ENCODE data around the gene TOE1. TPM values are rescaled to one million over a fixed set of nuclear protein-coding genes. Genes with fewer than 3 reads are reported as not detected.
A peak's percentile ranks its signal among the peaks of the same experiment; 100 is the strongest.

The TOE1 gene
- total and polyA plus RNA-seq, 9 of the 15 experiments (the other 6 are each of a cell fraction or from before 2014, with no cell fraction given), result 32.1 to 85.7 (median 38.0) TPM

DNA sequence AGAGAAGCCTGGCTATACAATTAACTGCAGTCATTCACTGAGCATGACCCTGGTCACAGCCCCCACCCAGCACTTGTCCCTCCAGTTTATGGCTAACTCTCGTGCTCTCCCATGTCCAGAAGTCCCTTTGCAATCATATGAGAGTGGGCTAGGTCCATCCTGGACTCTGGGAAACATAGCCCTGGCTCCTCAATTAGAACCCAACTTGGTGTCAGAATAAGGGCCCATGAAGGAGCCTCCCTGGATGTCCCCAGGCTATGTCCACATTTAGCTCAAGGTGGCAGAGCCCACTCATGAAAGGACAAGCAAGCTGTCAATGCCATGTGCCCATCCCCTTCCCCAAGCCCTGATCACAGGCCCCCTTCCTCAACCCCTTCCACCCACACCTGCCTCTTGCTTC lies 40.7 kb upstream of the TOE1 start:
- intact Hi-C loops (cut with micrococcal nuclease), result no loop called here
- ChIA-PET CTCF (ENCODE audit: low intra/inter-chr PET ratio) (interaction anchor here (1.9 to 5.3 kb wide), 3 partner anchors 281 to 463 kb away, joined by 4 to 58 read pairs (median 9); no protein-coding TSS in a partner anchor), POLR2A (interaction anchor here (0.5 to 4.1 kb wide), 10 partner anchors 8 to 511 kb away, joined by 3 to 44 read pairs (median 3); partner anchors contain the start of genes BEST4, HECTD3 and UROD)
- Histone ChIP-seq H3K9ac (ENCODE audit: insufficient read depth in 1 of 2, low read depth in 2 of 2, low read length in 2 of 2) (no peak overlapping the region), H3K27ac (ENCODE audit: extremely low read depth, low read depth, low read length) (no peak overlapping the region), H4K20me1 (replicated peaks; ENCODE audit: control insufficient read depth, insufficient read depth, low read length) (no peaks in the 10 kb centered on the region), H3K9me3 (replicated peaks; ENCODE audit: control insufficient read depth, insufficient read depth, low read depth, low read length) (no peaks in the 10 kb centered on the region), H3K36me3 (ENCODE audit: control insufficient read depth, insufficient read depth, low read length) (no peaks in the 10 kb centered on the region), H3K9me1 (ENCODE audit: control insufficient read depth, insufficient read depth, low read length) (no peaks in the 10 kb centered on the region), H3K4me1 (replicated peaks in 1 of 2; ENCODE audit: control insufficient read depth in 2 of 2, insufficient read depth in 2 of 2, low read length in 2 of 2) (peaks cover 16 to 20% of the 10 kb centered on the region in 2 experiments; a peak in 4 of 5 replicates), H3K79me2 (ENCODE audit: control insufficient read depth, insufficient read depth, low read length) (peaks cover 6% of the 10 kb centered on the region; the same call in 2 of the 3 replicates), H2AFZ (ENCODE audit: low read depth, low read length) (no peak overlapping the region), H3K27me3 (ENCODE audit: control insufficient read depth in 2 of 2, insufficient read depth in 2 of 2, low read length in 2 of 2) (no peaks in the 10 kb centered on the region), H3K4me3 (no peak overlapping the region), H3K4me2 (ENCODE audit: insufficient read depth, low read length) (no peak overlapping the region)
- no TSS peak for BruUV-seq (replicated peaks)
- WGBS (ENCODE audit: insufficient coverage, low coverage, missing lambda C conversion rate), result 18% methylated on average over 1 of the region's 1 CpG
- TF ChIP-seq, protein P1, sequence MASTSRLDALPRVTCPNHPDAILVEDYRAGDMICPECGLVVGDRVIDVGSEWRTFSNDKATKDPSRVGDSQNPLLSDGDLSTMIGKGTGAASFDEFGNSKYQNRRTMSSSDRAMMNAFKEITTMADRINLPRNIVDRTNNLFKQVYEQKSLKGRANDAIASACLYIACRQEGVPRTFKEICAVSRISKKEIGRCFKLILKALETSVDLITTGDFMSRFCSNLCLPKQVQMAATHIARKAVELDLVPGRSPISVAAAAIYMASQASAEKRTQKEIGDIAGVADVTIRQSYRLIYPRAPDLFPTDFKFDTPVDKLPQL (IDR thresholded peaks at IDR 0.05; ENCODE audit: extremely low read depth, insufficient read length), result no peak
- DNase-seq (ENCODE audit: extremely low read depth in 1 of 4, low spot score in 3 of 4) (no peak), ATAC-seq (no peak), FAIRE-seq (no peak)
- in situ Hi-C loops (cut with MboI), result no loop called here

DNA sequence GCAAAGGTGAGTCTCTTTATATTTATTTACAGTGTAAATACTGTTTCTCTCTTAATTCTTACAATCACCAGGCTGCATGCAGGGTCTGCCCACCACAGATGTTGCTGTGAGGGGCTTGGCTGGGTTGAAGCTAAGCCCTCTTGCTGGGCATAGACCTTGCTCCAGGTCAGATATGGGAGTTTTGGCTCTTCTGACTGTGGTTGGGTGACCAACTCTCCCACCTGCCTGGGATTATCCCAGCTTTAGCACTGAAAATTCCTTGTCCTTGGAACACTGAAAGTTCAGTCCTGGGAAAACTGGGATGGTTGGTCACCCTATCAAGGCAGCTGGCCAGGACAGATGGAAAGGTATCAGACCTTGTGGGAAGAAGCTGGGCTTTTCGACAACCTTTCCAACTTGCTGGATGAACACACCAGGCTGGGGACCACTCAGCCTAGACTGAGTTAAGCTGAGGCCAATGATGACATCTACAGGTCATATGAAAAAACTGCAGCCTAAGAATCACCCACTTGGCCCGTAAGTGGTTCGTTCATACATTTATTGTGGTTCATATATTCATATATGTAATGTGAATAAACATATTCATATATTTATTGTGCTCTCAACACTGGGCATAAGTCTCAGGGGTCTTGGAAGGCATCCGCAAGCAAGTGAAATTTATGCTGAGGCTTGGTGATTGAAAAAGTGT lies 39.8 kb upstream of the TOE1 start:
- peak; percentile 98 for FAIRE-seq
- no peak overlapping the region for H3K4me3 ChIP-seq
- ATAC-seq, result peak; percentile 44
- H4K20me1 ChIP-seq (replicated peaks; ENCODE audit: control insufficient read depth, insufficient read depth, low read length), result no peaks in the 10 kb centered on the region
- no peaks in the 10 kb centered on the region for H3K36me3 ChIP-seq (ENCODE audit: control insufficient read depth, insufficient read depth, low read length)
- POLR2A ChIA-PET, result interaction anchor here (0.6 to 4.1 kb wide), 10 partner anchors 8 to 591 kb away, joined by 3 to 44 read pairs (median 3); partner anchors contain the start of genes HECTD3 and UROD
- no peaks in the 10 kb centered on the region for H3K27me3 ChIP-seq (ENCODE audit: control insufficient read depth in 2 of 2, insufficient read depth in 2 of 2, low read length in 2 of 2)
- peaks cover 24 to 28% of the 10 kb centered on the region in 2 experiments for H3K4me1 ChIP-seq (replicated peaks in 1 of 2; ENCODE audit: control insufficient read depth in 2 of 2, insufficient read depth in 2 of 2, low read length in 2 of 2)
- H3K9ac ChIP-seq (ENCODE audit: insufficient read depth in 1 of 2, low read depth in 2 of 2, low read length in 2 of 2), result no peak overlapping the region
- peaks cover 9% of the 10 kb centered on the region; the same call in 2 of the 3 replicates for H3K79me2 ChIP-seq (ENCODE audit: control insufficient read depth, insufficient read depth, low read length)
- CTCF ChIA-PET (ENCODE audit: low intra/inter-chr PET ratio), result interaction anchor here (0.5 to 5.3 kb wide), 10 partner anchors 21 to 569 kb away, joined by 3 to 58 read pairs (median 4); partner anchors contain the start of gene RNU5D-1
- no peaks in the 10 kb centered on the region for H3K9me3 ChIP-seq (replicated peaks; ENCODE audit: control insufficient read depth, insufficient read depth, low read depth, low read length)
- H3K9me1 ChIP-seq (ENCODE audit: control insufficient read depth, insufficient read depth, low read length), result no peaks in the 10 kb centered on the region
- in situ Hi-C loops (cut with MboI), result loop anchor here (5.0 to 10.0 kb wide), 4 partner anchors 288 to 575 kb away; partner anchors contain the start of genes HECTD3, PTCH2 and UROD
- no peak overlapping the region for H3K27ac ChIP-seq (ENCODE audit: extremely low read depth, low read depth, low read length)
- H3K4me2 ChIP-seq (ENCODE audit: insufficient read depth, low read length), result no peak overlapping the region
- 5% methylated on average over 4 of the region's 4 CpGs for WGBS (ENCODE audit: insufficient coverage, low coverage, missing lambda C conversion rate)
- H2AFZ ChIP-seq (ENCODE audit: low read depth, low read length), result peak overlapping the region; percentile 26; the same call in 1 of the 2 replicates
- intact Hi-C loops (cut with micrococcal nuclease), result loop anchor here (1.0 to 5.0 kb wide), 5 partner anchors 68 to 568 kb away; partner anchors contain the start of gene RNU5D-1
- peak; percentile 65 to 85 (median 70) for DNase-seq (ENCODE audit: extremely low read depth in 1 of 4, low spot score in 3 of 4)
- no TSS peak for BruUV-seq (replicated peaks)
- TF ChIP-seq ZSCAN32 (CRISPR knock-in tag; IDR thresholded peaks at IDR 0.05), result no peak
- TF ChIP-seq ZNF431 (CRISPR knock-in tag; IDR thresholded peaks at IDR 0.05), result no peak
- TF ChIP-seq STAG1 (CRISPR knock-in tag; IDR thresholded peaks at IDR 0.05; ENCODE audit: borderline replicate concordance), result peak; percentile 67; the same call in 1 of the 2 replicates
- TF ChIP-seq KAT2B (IDR thresholded peaks at IDR 0.05; ENCODE audit: low read depth, low read length), result no peak
- TF ChIP-seq NFE2L1 (tag; IDR thresholded peaks at IDR 0.05; ENCODE audit: borderline replicate concordance, low read depth), result no peak
- TF ChIP-seq BDP1 (IDR thresholded peaks at IDR 0.05; ENCODE audit: insufficient read depth, insufficient read length), result no peak
- TF ChIP-seq TAF1 (IDR thresholded peaks at IDR 0.05; ENCODE audit: control insufficient read depth, extremely low read depth, insufficient read depth, low read length, severe bottlenecking), result no peak
- no peak for TF ChIP-seq ZNF184 (CRISPR knock-in tag; IDR thresholded peaks at IDR 0.05)
- peak; percentile 73; the same call in 1 of the 2 replicates for TF ChIP-seq ARID2 (IDR thresholded peaks at IDR 0.05)
- TF ChIP-seq KAT7 (CRISPR knock-in tag; IDR thresholded peaks at IDR 0.05; ENCODE audit: borderline replicate concordance), result 0 out of 2 replicates have a peak, but pooled peaks have one; percentile 37

Measured in K562 (cell line).